GM19239 (cell line): Measurements from ENCODE around the gene TMEM52B.
"Not testable (repeated sequence)": the region's sequence is repeated elsewhere in the genome, so short reads cannot be mapped to it uniquely, and the experiment has no call there.

Experiments
- DNase-seq: peaks from one replicate; pipeline ENCODE4 v3.0.0; 2011; ENCODE audit warnings: low spot score; ENCODE audit not compliant: insufficient read length
- FAIRE-seq: peaks from 2 replicates; lab custom pipeline; 2011; peaks lifted over from hg19 to GRCh38; lab: Jason Lieb, UNC

Gene TMEM52B

GRCh38 chr12:10210225-10210624, 31.4 kb downstream of the TMEM52B start:
- DNase-seq (no peak), FAIRE-seq (no peak)

GRCh38 chr12:10211101-10211939, 32.5 kb downstream of the TMEM52B start:
- DNase-seq = no peak
- FAIRE-seq = no peak

GRCh38 chr12:10211940-10212738, 33.3 kb downstream of the TMEM52B start:
- FAIRE-seq (peak; percentile 76), DNase-seq (no peak)

GRCh38 chr12:10212739-10213131, 33.9 kb downstream of the TMEM52B start, which contains the start of gene GABARAPL1:
Gene GABARAPL1, plus strand, starts transcription at chr12:10212877. Its CDS starts 253 bp downstream, at chr12:10213130.
- DNase-seq = peak; percentile 58
- no peak for FAIRE-seq

- no peak for FAIRE-seq
- no peak for DNase-seq
These were observed 34.6 kb downstream of the TMEM52B start for GRCh38 chr12:10213168-10214135.

- FAIRE-seq (no peak), DNase-seq (no peak)
These were observed 35.5 kb downstream of the TMEM52B start for GRCh38 chr12:10214136-10214894.

- DNase-seq = no peak
- FAIRE-seq = no peak
These were observed 36.0 kb downstream of the TMEM52B start for GRCh38 chr12:10214895-10215267.

GRCh38 chr12:10215436-10215835, 36.6 kb downstream of the TMEM52B start:
- FAIRE-seq (no peak), DNase-seq (no peak)

GRCh38 chr12:10215946-10216345, 37.1 kb downstream of the TMEM52B start:
- FAIRE-seq, DNase-seq: not testable (repeated sequence)

GRCh38 chr12:10218021-10218420, 39.2 kb downstream of the TMEM52B start:
- DNase-seq (no peak), FAIRE-seq (no peak)

GRCh38 chr12:10220398-10221077, 41.7 kb downstream of the TMEM52B start:
- DNase-seq (no peak), FAIRE-seq (no peak)

GRCh38 chr12:10221846-10222245, 43.0 kb downstream of the TMEM52B start:
- DNase-seq (no peak), FAIRE-seq (no peak)

- no peak for FAIRE-seq
- DNase-seq = no peak
These were observed 44.4 kb downstream of the TMEM52B start for GRCh38 chr12:10223208-10223607.

- not testable (repeated sequence) for DNase-seq, FAIRE-seq
These were observed 46.6 kb downstream of the TMEM52B start for GRCh38 chr12:10225426-10225825.

GRCh38 chr12:10226086-10226485, 47.3 kb downstream of the TMEM52B start:
- FAIRE-seq (no peak), DNase-seq (no peak)

- DNase-seq (no peak), FAIRE-seq (no peak)
These were observed 47.9 kb downstream of the TMEM52B start for GRCh38 chr12:10226731-10227130.

GRCh38 chr12:10227648-10228047, 48.8 kb downstream of the TMEM52B start:
- FAIRE-seq = no peak

GRCh38 chr12:10234562-10234961, 55.7 kb downstream of the TMEM52B start:
- DNase-seq = no peak
- FAIRE-seq = no peak

More at GRCh38 chr12:10227648-10228047, 48.8 kb downstream of the TMEM52B start:
- no peak for DNase-seq
